Large intestine (tissue), 12 donors: Measurements from ENCODE around the gene OPN1MW3. TPM values are rescaled to one million over a fixed set of nuclear protein-coding genes. Genes with fewer than 3 reads are reported as not detected.
"Not testable (repeated sequence)": the region's sequence is repeated elsewhere in the genome, so short reads cannot be mapped to it uniquely, and the experiment has no call there.

Source experiments
- DNase-seq, 2 donors: peaks; one replicate each; pipeline versions ENCODE4 v3.0.0 to v3.0.0-alpha.2; 2013
- H3K27ac ChIP-seq: one replicate; pipeline ENCODE4 v1.5.1; 2013; ENCODE audit warnings: low read length
- H3K27me3 ChIP-seq: 2 replicates; pipeline ENCODE4 v1.6.1; 2013; ENCODE audit warnings: low read length; ENCODE audit not compliant: control insufficient read depth, insufficient read depth
- H3K36me3 ChIP-seq: 2 replicates; pipeline ENCODE4 v1.6.1; 2013; ENCODE audit warnings: low read length; ENCODE audit not compliant: control insufficient read depth, insufficient read depth
- H3K4me1 ChIP-seq: one replicate; pipeline ENCODE4 v1.6.1; 2013; ENCODE audit warnings: low read length; ENCODE audit not compliant: control insufficient read depth, insufficient read depth
- H3K4me3 ChIP-seq: one replicate; pipeline ENCODE4 v1.5.1; 2013; ENCODE audit warnings: low read length
- H3K9me3 ChIP-seq: one replicate; pipeline ENCODE4 v1.6.1; 2013; ENCODE audit warnings: mild to moderate bottlenecking, low read depth, low read length, moderate library complexity; ENCODE audit not compliant: control insufficient read depth
- WGBS: methylation state at CpG from one replicate; pipeline ENCODE4 v1.1.5; 2013; ENCODE audit warnings: low lambda C conversion rate; ENCODE audit not compliant: insufficient coverage; 5-methylcytosine and 5-hydroxymethylcytosine counted together
- long read RNA-seq, 11 donors: transcript quantifications; one replicate each; lab custom pipeline, GENCODE V29; 2026
- polyA plus RNA-seq: library from polyadenylated mRNA; unstranded; fragments of 120-200 nt; gene quantifications from one replicate; pipeline ENCODE4 v1.2.1, GENCODE V29; 2013

OPN1MW3 gene
- not detected for polyA plus RNA-seq
- long read RNA-seq, donor 1 = 0 reads
- long read RNA-seq, donor 2 = 0 reads
- long read RNA-seq, donor 3 = 0 reads
- long read RNA-seq, donor 4 = 0 reads
- long read RNA-seq, donor 5 = 0 reads
- long read RNA-seq, donor 6 = 0 reads
- long read RNA-seq, donor 7 = 0 reads
- long read RNA-seq, donor 8 = 0 reads
- long read RNA-seq, donor 9 = 0 reads
- long read RNA-seq, donor 10 = 0 reads
- long read RNA-seq, donor 11 = 0 reads

DNA sequence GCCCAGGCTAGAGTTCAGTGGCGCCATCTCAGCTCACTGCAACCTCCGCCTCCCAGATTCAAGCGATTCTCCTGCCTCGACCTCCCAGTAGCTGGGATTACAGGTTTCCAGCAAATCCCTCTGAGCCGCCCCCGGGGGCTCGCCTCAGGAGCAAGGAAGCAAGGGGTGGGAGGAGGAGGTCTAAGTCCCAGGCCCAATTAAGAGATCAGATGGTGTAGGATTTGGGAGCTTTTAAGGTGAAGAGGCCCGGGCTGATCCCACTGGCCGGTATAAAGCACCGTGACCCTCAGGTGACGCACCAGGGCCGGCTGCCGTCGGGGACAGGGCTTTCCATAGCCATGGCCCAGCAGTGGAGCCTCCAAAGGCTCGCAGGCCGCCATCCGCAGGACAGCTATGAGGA is at the start of gene OPN1MW3:
TSS of gene OPN1MW3 (plus strand) at position 301 of the 400 bp plus-strand sequence. CDS start at position 339, 38 bp downstream.
- H3K9me3 ChIP-seq, H3K27me3 ChIP-seq, H3K36me3 ChIP-seq, H3K4me1 ChIP-seq, H3K4me3 ChIP-seq, H3K27ac ChIP-seq, DNase-seq: not testable (repeated sequence)
- WGBS = no CpG with 5 or more reads among the region's 17 CpGs

DNA sequence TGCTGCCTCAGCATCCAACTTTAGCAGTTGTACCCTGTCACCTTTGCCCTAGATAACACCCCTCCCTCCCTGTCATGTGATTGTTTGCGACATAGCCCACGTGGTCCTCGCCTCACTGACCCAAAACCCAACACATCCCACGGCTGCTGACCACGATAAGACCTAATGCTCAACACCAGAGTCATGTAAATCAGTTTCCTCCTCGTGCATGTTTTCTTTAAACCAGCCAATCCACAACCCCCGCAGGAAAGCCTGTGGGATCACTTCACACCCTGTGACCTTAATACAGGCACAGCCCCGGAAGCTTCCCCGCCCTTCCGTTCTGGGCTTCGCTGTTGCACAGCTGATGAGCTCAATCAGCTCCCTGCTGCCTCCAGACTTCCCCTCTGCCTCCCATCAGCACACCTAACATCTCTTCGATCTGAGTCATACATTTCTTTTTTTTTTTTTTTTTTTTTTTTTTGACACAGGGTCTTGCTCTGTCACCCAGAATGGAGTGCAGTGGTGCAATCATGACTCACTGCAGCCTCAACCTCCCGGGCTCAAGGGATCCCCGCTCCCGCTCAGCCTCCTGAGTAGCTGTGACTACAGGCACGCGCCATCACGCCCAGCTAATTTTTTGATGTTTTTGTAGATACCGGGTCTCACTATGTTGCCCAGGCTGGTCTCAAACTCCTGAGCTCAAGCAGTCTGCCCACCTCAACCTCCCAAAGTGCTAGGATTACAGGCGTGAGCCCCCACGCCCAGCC is 47.5 kb upstream of the OPN1MW3 start:
- not testable (repeated sequence) for H3K27me3 ChIP-seq, H3K4me1 ChIP-seq, H3K27ac ChIP-seq, H3K9me3 ChIP-seq, H3K36me3 ChIP-seq, DNase-seq, H3K4me3 ChIP-seq
- WGBS = no CpG with 5 or more reads among the region's 21 CpGs

DNA sequence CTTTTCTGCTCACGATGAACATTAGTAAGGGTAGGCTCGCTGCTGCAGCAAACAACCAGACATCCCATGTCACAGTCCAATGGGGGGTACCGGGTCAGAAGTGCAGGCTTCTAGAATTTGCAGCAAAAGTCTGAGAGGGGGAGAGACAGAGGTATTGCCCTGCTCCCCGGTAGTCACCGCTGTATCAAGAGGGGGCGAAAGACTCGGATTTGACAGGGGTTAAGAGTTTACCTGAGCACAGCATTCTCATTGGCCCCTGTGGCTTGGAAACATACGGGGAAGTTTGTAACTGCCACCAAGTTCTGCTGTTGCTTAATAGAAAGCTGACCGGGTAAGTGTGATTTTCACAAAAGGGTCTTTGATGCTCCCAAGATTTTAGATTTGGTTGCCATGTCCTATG is 46.3 kb upstream of the OPN1MW3 start:
- not testable (repeated sequence) for H3K36me3 ChIP-seq, H3K4me1 ChIP-seq, H3K27me3 ChIP-seq, DNase-seq, H3K4me3 ChIP-seq, H3K27ac ChIP-seq, H3K9me3 ChIP-seq
- whole genome bisulfite sequencing = no CpG with 5 or more reads among the region's 9 CpGs

DNA sequence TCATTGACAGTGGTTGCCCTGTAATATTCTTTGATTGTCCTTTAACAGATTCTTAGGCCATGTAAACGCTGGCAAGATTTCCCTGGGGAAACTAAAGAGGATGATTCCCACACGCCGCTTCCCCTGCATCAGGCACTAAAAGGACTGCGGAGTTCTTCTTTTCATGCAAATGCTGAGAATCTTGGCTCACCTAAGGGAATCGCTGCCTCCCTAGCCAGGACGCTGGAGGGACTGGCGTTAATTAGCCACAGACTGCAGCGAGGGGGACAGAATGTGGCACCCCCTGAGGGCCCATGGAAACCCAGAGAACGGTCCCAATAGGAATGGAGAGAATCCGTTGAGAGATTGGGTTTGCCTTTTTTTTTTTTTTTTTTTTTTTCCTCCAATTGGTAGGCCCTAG is 45.9 kb upstream of the OPN1MW3 start:
- H3K9me3 ChIP-seq, H3K4me1 ChIP-seq, H3K4me3 ChIP-seq, H3K36me3 ChIP-seq, H3K27me3 ChIP-seq, DNase-seq, H3K27ac ChIP-seq: not testable (repeated sequence)
- WGBS = no CpG with 5 or more reads among the region's 10 CpGs

DNA sequence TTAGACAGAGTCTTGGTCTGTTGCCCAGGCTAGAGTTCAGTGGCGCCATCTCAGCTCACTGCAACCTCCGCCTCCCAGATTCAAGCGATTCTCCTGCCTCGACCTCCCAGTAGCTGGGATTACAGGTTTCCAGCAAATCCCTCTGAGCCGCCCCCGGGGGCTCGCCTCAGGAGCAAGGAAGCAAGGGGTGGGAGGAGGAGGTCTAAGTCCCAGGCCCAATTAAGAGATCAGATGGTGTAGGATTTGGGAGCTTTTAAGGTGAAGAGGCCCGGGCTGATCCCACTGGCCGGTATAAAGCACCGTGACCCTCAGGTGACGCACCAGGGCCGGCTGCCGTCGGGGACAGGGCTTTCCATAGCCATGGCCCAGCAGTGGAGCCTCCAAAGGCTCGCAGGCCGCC is 37.9 kb upstream of the OPN1MW3 start, which contains the start of gene OPN1MW2:
TSS of gene OPN1MW2 (plus strand) at position 301 of the 400 bp plus-strand sequence. CDS start at position 361, 60 bp downstream.
- not testable (repeated sequence) for H3K4me3 ChIP-seq, H3K27ac ChIP-seq, DNase-seq, H3K27me3 ChIP-seq, H3K36me3 ChIP-seq, H3K9me3 ChIP-seq, H3K4me1 ChIP-seq
- WGBS = no CpG with 5 or more reads among the region's 16 CpGs

DNA sequence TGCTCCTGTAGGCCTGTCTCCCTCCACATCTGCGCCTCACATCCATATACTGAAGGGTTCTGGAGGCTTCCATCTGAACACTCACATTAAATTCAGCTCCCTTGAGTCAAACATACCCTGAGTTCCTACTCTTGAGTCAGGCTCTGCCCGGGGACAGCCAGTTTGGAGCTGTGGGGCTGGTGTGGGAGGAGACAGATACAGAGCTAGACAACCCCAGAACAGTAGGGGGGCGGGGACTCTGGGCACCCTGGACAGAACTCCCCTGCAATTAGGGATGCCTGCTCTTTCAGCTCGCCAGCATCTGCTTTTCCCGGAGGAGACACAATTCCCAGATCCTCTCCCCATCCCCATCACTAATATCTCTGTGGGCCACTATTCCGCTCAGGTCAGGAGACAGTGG is 32.1 kb upstream of the OPN1MW3 start:
- not testable (repeated sequence) for H3K27me3 ChIP-seq, H3K36me3 ChIP-seq, H3K9me3 ChIP-seq, DNase-seq, H3K27ac ChIP-seq, H3K4me3 ChIP-seq, H3K4me1 ChIP-seq
- no CpG with 5 or more reads among the region's 6 CpGs for WGBS

DNA sequence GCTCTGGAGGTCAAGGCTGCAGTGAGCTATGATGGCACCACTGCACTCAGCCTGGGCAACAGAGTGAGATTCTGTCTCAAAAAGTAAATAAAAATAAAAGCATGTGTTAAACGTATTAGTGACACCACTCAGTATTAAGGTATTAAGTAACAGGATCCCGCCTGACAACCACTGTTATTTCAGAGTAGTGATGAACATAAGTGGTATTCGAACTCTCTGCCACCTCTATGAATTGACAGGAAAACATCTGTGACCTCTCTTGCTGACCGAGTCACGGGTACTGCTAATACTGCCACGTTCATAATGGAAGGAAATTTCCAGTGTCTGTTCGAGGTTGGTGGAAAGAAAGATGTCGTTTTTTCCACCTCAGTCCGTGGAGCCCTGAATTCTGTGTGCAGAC is 30.7 kb upstream of the OPN1MW3 start:
- H3K4me1 ChIP-seq, DNase-seq, H3K27ac ChIP-seq, H3K36me3 ChIP-seq, H3K9me3 ChIP-seq, H3K27me3 ChIP-seq, H3K4me3 ChIP-seq: not testable (repeated sequence)
- WGBS = no CpG with 5 or more reads among the region's 9 CpGs

DNA sequence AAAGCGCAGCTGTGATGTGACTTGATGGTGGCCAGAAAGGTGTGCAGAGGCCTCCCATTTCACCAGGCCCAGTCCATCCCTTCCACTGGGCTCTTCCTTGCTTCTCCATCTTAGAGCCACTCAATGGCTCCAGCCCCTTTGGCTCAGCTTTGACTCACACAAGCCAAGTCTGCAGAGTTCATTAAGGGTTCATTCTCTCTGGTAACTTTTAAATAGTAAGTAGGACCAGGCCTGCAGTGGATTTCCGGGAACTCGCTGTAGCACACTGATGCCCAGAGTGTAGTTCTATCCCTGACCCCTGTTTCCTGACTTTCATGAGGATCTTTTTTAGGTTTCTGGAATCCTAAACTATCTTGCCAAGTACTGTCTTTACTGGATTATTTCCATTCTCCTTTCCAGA is 25.9 kb upstream of the OPN1MW3 start:
- not testable (repeated sequence) for DNase-seq
- no CpG with 5 or more reads among the region's 3 CpGs for WGBS

DNA sequence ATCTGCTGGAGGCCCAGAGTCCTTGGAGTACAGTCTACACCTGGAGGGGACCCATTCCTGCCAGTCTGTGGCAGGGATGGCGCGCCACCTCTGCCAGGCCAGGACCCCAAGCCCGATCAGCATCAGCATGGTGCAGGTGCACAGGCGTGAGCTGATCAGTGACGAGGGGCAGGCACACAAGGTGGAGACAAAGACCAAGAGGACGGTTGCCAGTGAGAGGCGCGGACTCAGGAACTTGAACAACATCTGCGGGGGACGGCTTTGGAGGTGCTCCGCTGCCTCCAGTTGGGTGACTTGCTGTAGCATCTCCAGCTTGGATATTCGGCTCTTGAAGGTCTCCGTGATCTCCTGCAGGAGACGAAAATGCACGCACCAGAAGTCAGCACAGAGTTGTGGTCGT is 23.8 kb upstream of the OPN1MW3 start:
- H3K4me3 ChIP-seq, H3K27me3 ChIP-seq, H3K27ac ChIP-seq, H3K9me3 ChIP-seq, H3K4me1 ChIP-seq, H3K36me3 ChIP-seq, DNase-seq: not testable (repeated sequence)
- WGBS = no CpG with 5 or more reads among the region's 16 CpGs

More for the DNA sequence above, 25.9 kb upstream of the OPN1MW3 start:
- H3K4me1 ChIP-seq, H3K9me3 ChIP-seq, H3K27ac ChIP-seq, H3K36me3 ChIP-seq, H3K4me3 ChIP-seq, H3K27me3 ChIP-seq: not testable (repeated sequence)

DNA sequence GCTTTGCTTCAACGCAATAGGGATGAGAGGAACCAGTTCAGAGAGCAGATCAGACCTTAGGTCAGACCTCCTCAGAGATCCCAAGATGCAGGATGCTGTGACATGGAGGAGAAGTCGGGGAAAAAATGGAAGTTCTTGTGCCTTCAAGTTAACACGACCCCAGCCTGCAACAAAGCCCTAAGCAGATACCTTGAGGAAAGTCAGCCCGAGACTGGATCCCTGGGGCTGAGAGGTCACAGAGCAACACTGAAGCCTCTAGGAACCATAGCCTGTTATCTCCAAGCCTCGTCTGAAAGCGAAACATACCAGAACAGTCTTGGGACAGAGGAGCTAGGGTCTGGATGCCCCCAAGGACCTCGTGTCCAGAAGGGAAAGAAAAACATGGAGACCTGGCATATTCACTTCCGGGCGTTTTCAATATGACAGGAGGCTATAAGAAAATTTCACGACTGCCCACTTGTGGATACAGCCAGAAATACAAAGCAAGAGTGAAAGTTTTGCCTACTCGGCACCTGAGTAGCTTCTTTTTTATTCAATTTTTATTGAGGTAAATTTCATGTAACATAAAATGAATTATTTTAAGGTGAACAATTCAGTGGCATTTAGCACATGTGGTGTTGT is 18.3 kb upstream of the OPN1MW3 start:
- no CpG with 5 or more reads among the region's 11 CpGs for WGBS
- not testable (repeated sequence) for H3K27ac ChIP-seq, H3K27me3 ChIP-seq, H3K4me1 ChIP-seq, H3K36me3 ChIP-seq, H3K9me3 ChIP-seq, DNase-seq, H3K4me3 ChIP-seq
